ENCODE results near the gene PPARG.

DNA sequence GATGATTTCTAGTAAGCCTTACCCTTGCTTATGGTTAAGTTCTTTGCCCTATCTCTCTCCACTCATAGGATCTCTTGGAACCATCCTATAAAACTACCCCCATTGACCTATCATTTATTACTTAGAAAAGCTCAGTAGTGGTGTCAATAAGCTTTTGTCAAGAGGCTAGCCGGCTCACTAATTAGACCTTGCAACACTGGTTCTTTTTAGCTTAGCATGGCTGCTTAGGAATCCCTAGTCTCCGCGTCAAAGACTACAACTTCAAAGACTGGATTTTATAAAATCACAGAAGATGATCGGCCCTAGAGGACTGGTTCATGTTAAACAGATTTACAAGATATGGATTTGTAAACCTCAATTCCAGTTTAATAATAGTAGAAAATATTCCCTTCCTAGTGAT lies 7.6 kb downstream of the PPARG start:
- TF ChIP-seq, protein P1, sequence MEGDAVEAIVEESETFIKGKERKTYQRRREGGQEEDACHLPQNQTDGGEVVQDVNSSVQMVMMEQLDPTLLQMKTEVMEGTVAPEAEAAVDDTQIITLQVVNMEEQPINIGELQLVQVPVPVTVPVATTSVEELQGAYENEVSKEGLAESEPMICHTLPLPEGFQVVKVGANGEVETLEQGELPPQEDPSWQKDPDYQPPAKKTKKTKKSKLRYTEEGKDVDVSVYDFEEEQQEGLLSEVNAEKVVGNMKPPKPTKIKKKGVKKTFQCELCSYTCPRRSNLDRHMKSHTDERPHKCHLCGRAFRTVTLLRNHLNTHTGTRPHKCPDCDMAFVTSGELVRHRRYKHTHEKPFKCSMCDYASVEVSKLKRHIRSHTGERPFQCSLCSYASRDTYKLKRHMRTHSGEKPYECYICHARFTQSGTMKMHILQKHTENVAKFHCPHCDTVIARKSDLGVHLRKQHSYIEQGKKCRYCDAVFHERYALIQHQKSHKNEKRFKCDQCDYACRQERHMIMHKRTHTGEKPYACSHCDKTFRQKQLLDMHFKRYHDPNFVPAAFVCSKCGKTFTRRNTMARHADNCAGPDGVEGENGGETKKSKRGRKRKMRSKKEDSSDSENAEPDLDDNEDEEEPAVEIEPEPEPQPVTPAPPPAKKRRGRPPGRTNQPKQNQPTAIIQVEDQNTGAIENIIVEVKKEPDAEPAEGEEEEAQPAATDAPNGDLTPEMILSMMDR (IDR thresholded peaks at IDR 0.05): no peak
- TF ChIP-seq POLR2A (IDR thresholded peaks at IDR 0.05): no peak
- no peak for TF ChIP-seq EP300 (IDR thresholded peaks at IDR 0.05)

Measured in stomach (tissue), 4 donors.